ENCODE measurements around the gene PROK1.
"Not testable (repeated sequence)": the region's sequence is repeated elsewhere in the genome, so short reads cannot be mapped to it uniquely, and the experiment has no call there.

The PROK1 gene, protein sequence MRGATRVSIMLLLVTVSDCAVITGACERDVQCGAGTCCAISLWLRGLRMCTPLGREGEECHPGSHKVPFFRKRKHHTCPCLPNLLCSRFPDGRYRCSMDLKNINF

DNA sequence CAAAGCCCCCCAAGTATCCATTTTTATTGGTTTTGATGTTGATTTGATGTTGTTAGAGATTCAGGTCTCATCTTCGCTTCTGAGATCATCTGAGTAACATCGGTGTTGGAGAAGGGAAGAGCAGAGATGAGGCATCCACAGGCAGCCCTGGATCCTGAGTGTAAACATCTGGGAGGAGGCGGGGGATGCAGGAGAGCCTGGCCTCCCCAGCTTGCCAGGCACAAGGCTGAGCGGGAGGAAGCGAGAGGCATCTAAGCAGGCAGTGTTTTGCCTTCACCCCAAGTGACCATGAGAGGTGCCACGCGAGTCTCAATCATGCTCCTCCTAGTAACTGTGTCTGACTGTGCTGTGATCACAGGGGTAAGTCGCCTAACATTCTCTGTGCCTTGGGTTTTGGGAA is at the start of gene PROK1:
TSS of gene PROK1 (plus strand) at position 221 of the 400 bp plus-strand sequence. CDS start at position 289, 68 bp downstream.
- no peak for DNase-seq

DNA sequence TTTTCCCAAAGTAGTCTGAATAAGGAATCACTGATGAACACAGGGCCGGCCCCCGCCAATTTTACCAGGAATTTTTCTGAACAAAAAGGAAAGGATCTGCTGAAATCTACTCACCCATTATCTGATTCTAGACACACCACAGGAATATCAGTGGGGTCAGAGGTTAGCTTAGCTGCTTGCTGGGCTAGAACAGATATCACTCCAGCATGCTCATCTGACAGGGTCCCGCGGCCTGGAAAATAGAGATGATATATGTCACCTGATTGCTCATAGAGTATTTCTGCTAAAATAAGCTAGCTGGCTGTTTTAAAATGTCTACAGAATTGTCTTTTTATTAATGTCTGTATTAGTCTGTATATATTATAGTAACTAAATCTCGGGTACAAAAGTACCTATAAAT is 47.1 kb upstream of the PROK1 start:
- DNase-seq: no peak

DNA sequence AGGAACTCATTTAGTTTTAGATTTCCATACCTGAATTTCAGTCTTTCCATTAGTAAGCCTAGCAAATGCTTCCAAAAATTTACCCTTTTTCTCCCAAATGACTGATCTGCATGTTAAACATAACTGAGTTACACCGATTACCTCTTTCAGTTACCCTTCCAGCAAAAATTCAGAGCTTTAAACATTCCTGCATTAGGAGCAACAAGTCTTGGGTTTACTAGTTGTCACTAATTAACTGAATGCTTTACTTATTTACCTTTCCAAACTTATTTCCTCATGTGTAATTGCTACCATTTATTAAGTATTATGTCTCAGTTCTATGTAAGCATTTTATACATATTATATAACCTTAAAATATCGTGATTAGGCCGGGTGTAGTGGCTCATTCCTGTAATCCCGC is 46.5 kb upstream of the PROK1 start:
- no peak for DNase-seq

DNA sequence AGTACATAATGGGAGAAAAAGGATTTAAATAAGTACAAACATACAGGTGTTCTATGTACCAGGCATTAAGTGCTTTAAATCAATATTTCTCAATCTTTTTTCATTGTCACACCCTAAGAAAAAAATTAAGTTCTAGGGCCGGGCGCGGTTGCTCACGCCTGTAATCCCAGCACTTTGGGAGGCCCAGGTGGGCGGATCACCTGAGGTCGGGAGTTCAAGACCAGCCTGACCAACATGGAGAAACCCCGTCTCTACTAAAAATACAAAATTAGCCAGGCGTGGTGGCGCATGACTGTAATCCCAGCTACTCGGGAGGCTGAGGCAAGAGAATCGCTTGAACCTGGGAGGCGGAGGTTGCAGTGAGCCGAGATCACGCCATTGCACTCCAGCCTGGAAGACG is 44.5 kb upstream of the PROK1 start:
- not testable (repeated sequence) for DNase-seq

DNA sequence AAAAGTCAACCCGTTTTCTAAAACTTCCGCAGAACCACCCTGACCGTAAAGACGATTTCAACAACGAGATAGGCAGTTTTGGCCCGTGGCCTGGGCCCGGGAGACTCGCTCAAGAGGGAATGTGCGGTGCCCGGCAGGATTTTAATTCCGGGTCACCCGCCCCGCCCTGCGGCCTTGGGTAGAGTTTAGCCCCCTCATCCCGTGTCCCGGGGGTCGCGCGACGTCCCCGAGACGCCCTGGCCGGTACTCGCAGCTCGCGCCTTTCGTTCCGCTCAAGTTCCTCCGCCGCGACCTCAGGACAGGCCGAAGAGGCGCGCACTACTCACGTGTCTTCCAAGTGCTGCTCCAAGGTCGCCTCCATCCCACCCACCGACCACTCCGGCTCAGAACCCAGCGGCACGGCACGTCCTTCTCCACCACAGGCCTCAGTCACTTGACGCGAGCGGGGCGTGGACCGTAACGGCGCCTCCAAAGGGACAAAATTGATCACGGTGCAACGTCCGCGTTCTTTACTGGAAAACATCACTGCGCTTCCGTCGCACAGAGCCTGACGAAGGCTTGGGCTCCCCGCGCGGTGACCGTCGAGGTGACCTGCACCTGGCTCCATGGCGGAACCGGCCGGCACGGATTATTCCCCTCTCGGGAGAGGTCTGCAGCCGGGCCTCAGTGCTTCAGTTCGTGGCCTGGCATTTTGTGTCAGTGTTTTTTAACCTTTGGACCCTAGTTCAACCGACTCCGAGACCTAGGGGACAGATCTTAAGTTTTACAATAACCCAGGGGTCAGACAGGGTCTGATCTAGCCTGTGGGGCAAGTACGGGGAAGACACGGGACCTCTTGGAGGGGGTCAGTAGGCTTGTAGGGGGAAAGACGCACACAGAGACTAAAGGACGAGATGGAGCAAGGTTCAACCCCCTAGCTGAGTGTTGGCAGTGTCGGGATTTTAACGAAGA is 43.4 kb upstream of the PROK1 start, which contains the start of gene LAMTOR5:
TSS of gene LAMTOR5 (minus strand) at position 435 of the 951 bp plus-strand sequence. CDS start at position 361, 74 bp downstream.
- peak; percentile 95 for DNase-seq

DNA sequence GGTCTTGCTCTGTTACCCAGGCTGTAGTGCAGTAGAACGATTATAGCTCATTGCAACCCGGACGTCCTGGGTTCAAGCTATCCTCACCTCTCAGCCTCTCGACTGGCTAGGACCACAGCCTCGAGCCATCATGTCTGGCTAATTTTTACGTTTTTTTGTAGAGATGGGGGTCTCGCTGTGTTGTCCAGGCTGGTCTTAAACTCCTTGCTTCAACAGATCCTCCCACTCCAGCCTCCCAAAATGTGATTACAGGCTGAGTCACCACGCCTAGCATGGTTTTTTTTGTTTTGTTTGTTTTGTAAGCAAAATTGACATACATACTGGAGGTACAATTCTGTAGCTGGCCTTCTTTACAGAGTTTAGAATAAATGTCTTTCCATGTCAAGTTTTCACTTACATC is 42.5 kb upstream of the PROK1 start:
- DNase-seq: no peak

DNA sequence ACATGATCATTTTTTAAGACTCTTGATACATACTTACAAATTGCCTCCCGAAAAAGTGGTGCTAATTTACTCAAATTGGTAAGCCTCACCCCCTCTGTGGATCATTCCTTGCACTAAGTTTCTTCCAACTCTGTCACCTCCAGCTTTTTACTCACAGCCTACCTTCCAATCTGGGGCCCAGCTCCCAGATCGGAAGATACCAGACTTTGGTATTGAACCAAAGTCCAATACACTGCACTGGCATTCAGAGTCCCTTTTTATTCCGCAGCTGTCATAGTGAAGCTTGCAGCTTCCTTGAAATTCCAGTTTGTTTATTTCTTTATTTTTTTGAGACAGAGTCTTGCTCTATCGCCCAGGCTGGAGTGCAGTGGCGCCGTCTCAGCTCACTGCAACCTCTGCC is 41.6 kb upstream of the PROK1 start:
- no peak for DNase-seq

DNA sequence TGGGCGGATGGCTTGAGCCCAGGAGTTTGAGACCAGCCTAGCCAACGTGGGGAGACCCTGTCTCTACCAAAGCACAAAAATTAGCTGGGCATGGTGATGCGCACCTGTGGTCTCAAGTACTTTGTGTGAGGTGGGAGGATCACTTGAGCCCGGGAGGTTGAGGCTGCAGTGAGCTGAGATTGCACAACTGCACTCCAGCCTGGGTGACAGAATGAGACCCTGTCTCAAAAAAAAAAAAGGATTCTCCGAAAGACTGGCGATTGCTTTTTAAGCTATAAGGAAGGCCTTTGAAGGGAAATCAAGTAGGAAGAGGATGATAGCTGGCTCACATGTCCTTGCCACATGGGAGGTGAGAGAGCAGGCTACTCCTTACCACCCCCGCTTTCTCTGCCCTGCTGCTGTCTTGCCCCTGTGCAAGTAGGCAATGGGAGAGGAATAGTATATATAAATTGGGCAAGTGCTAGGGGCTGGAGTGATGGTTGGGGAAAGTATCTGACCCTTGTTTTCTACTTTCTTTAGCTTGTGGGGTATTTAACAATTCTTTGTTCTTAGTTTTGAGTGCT is 39.7 kb upstream of the PROK1 start:
- no peak for DNase-seq

DNA sequence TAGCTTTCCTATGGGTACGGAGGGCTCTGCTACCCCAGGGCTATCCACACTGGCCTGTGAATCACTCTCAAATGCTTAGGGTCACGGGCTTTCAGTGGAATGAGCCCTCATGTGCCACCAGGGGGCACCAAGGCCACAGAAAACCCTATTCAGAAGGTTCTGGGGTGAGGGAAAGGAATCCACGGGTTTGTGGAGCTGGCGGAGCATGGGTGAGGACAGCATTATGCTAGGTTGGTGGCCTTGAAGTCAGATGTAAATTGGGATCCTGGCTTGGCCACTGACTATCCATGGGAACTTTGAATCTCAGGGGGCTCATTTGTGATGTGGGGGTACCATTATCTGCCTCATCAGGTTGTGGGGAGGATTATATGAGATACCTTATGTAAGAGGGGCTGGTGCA is 38.4 kb upstream of the PROK1 start:
- peak; percentile 68 for DNase-seq

DNA sequence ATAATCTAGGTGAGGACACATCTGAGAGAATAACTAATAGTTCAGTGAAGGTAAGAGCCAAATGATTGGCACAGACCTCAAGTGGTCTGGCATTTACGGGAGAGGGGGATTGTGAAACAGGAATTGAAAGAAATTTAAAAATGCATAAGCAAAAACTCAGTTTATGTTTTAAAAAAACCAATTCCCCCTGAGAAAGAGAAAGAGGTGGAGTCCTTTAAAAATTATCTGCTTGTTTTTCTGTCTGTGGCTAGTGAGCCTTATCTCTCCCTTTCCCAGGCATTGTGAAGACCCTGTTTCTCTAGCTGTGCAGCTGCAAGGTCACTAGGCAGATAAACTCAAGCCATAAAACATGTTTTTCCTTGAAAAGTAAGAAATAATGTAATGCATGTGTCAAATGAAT is 37.9 kb upstream of the PROK1 start:
- DNase-seq: not testable (repeated sequence)

DNA sequence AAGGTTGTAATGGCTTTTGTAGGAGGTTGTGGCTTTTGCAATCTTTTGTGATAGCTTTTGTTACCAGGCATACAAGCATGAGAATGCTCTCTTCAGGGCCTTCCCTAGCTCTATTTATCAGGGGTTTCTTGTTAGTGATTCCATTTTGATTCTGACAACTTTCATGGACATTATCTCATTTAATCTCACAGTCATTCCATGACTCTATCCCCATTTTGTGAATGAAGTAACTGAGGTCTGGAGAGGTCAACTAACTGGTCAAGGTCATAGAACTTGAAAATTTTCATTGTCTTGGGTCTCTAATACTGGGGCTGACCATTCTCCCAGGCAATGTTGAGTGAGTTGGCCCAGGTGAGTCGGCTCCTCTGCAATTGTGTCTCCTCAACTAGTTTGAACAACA is 32.2 kb upstream of the PROK1 start:
- no peak for DNase-seq

DNA sequence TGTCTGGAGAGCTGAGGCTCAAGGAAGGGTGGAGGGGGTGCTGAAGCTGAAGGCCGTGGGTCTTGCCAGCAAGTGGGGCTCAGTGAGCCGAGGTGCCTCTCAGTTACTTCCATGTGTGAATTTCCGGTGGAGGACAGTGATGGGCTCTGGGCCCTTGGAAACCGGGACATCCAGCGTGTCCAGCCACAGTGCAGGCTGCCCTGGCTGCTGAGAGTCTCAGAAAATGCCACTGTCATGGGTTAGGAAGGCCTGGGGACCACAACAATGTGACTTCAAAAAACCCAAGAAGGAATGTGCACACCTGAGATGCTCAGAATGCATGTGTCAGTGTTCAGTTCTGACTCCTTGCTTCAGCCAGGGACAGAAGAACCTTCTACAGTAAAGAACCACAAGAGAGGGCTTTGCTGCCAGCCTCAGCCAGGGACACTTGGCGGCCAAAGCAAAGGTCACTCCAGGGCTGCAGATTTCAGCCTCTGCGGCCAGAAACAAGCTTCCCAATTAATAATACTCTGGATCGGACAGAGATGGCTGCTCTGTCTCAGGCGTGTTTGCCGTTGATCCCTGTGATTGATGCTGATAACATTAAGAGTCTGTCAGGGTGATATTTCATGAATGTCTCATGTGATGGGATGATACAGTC is 30.8 kb upstream of the PROK1 start:
- DNase-seq: no peak

DNA sequence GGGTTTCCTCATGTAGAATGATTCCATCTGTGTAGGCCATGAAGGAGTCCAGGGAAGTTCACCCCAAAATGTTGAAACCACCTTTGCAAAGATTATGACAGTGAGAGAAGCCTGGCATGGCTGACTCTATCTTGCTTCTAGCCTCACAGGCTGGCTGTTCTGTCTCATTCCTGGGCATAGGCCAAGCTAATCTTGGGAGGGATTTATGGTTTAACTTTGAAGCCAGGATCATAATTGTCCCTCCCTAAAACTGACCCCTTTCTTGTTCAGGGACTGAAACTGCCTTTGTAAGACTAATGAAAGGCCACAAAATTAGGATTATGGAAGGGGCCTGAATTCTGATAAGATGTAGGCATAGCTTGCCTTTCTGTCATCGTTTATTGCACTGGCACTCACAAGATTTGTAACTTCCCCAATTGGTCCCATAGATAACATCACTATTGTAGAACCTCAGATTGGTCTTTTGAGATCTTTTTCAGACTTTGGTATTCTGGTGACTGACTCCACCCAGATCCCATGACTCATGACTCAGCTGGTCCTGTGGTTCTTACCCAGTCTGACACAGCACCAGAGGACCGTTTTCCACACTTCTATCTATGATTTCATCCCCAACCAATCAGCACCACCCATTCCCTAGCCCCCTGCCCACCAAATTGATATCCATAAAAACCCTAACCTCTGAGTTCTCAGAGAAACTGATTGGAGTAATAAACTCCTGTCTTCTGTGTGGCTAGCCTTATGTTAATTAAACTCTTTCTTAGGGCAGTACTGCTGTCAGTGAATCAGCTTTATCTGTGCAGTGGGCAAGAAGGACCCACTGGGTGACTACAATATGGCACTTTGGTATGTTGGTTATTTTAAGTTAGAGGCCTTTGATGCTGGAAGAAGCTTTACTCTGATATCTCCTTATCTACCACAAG is 29.8 kb upstream of the PROK1 start:
- peak; percentile 8 for DNase-seq

DNA sequence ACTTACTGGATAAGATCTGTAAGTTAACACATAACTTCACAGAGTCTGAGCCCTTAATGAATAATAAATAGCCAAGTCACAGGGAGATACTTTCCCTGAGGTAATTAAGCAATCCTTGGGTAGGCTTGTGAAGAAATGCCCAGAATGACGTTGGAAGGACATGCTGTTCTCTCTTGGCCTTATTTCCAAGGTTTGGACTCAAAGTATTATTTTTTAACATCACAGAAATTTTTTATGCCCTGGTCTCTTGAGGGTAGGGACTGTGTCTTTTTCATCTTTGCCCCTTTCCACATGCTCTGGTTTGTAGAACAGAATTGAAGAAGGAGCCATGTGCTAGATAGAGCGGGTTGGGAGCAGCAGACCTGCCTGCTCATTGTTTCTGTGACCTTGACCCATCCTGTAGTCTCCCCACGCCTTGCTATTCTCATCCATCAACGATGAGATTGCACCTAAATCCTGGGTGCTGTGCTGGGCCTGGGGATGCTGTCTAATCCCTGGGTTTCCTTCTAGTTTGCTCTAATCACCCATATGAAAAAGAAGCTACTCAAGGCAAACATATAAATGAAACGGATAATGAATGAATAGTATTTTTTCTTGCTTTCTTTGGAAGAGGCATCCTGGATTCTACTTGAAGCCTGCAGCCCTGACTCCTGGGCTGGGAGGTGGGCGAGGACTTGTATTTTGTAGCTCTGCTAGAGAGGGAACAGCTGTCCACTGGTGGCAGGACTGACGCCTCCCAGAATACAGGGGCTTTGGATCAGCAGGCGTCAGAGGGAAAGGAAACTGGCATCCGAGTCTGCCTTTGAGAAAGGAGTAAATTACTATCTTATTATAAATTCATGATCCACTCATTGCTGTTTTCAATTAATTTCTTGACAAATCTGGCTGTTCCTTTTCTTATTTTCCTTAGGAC is 26.0 kb upstream of the PROK1 start:
- no peak for DNase-seq

DNA sequence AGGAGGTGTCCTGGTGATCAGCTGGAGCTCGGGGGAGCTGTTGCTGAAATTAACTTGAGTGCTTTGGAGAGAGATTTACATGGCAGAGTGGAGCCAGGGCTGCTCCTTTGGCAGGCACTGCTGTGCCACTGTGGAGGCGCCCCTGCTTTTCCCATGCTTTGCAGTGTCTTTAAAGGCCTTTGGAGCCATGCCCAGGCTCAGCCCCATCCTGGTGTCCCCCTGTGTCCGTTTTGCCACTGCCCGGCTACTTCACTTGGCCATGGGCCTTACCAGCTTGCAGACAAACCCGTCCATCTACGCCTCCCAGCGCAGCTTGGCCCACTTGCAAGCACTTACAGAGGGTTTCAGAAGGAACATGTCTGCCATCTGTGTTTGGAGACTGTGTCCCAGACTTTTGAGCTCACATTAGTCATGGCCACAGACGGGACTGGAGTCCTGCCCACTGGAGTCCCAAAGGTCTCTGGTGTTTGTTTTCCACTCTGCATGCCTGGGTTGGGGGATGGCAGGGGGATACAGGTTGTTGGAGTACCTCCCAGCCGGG is 25.3 kb upstream of the PROK1 start:
- no peak for DNase-seq

DNA sequence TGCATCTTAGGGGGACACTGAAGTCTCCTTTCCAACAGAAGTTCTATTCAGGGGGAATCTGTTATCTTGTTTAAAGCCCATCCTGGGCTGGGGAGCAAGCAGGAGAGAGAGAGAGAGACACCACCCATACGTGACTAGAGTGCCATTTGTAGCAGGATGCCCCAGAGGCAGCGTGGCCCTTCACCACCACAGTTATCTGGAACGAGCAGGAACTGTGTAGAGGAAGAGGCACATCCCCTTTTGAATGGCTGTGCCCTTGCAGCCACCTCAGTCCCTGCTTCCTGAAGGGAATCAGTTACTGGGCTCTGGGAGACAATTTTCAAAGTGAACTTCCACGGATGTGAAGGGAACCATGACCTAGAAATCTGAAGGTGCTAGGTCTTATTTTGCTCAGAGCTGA is 24.1 kb upstream of the PROK1 start:
- DNase-seq: no peak

DNA sequence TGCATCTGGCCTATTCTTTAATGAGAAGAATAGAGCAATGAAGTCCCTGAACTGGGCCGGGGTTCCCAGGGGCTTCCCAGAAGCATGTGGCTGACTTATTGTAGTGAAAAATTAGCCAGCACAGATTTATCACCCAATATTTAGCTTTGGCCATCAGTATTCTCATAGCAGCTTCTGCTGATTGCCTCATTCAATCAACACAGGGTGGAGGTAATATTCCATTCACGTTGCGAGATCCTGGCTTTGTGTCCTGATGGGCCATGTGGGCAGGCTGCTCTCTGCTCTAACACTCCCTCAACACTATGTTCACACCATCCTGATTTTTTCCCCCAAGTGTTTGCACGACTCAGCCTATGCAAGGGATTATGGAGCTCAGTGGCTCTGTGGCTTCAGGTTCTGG is 22.0 kb upstream of the PROK1 start:
- no peak for DNase-seq

DNA sequence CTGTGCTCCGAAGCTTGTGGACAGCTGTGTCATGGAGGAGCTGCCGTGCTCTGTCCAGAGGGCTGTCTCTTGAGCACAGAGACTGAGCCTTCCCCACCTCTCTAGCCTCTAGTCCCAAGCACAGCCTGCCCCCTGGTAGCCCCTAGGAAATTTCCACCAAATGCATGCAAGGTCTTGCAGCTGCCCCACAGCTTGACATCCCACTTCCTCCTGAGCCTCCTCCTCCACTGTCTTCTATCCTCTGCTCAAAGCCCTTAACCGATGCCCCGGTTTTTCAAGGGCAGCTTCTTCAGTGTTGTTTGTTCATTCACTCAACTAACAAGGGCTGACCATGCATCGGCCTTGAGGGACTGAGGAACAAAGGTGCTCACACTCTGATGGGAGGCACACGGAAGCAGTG is 20.6 kb upstream of the PROK1 start:
- no peak for DNase-seq

DNA sequence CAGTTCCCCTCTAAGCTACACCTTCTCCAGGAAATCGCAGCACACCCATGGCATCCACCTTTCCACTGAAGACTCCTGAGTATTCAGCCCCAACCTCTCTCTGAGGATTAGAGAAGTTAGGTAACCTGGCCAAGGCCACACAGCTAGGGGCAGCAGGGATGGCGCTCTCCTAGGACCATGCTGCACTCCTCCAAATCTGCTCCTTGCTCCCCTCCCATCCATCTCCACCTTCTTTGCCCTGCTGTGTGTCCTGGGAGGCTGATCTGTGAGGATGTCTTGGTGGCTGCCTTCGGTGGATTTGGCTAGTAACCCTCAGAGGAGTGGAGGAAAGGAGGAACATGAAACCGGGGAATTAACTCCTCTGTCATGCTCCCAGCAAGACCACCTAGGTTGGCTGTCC is 20.0 kb upstream of the PROK1 start:
- DNase-seq: no peak

DNA sequence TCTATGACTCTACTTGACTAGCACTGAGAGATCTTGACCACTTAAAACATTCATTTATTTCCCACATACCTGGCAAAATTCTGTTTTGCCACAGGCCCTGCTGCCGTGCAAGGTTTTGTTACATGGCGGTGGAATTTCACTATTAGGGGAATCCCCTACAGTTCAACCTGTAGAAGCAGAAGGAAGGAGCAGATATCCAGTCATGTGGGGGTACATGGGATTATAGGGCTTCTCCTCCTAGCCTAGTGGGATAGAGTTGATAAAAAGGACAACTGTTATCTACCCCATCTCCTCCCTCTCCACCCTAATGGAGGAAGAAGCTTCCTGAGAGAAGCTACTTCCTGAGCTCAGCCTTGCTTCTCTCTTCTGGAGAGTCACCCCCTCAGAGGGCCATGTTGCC is 17.7 kb upstream of the PROK1 start:
- no peak for DNase-seq

DNA sequence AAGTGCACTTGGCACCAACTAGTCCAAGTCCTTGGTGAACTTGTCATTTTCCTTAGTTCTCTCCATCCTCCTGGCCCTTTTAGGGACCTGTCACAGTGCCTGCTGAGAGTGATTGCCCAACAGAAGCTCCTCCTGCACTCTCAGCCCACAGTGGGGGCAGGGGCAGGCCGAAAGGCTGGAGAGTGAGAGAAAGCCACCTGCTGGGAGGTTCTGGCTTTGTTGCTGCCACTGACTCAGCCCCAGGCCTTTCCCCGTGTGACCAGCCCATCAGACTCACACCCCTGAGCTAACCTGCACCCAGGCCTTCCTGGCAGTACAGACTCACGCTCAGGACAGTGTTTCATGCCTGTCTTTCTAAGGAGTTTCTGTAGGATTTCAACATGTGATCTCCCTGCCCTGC is 17.1 kb upstream of the PROK1 start:
- DNase-seq: no peak
